Pons (tissue), 1 donor: ENCODE measurements around the gene TENM4.

ENCODE experiments used
- DNase-seq: peaks from one replicate; pipeline ENCODE4 v3.0.0-alpha.2; 2016; ENCODE audit warnings: low spot score

Gene TENM4

DNA sequence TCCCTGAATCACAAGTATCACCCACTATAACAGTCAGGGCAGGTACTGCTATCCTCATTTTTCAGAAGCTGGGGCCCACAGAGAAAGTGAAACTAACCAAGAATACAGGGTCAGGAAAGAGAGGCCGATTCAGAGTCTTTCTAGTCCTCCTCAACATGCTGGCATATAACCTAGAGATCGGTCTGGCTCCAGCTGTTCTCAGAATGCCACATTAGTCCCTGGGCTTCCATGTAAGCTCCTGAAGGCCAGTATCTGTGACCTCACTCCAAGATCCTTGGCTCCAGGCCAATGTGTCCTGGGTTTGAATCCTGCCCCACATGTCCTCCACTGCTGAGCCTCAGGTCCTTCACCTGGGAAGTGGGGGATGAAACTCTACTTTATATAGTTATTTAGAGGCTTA lies 50.4 kb downstream of the TENM4 start:
- no peak for DNase-seq

DNA sequence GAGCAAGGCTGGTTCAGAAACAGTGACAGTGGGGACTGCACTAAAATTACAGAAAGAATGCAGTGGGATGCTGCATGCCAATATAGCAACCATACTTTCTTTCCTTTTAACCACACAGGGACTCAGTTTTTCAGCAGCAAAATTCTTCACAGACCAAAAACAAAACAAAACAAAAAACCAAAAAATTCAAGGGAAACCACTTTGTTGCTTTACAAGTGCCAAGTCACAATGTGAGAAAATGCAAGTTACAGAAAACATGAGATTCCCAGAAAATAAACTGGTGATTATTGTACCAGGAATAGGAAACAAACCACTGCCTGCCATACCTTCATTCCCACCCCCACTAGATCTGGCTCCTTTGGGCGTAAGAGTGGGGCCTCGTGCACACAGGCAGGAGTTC lies 52.6 kb downstream of the TENM4 start:
- DNase-seq, result no peak

DNA sequence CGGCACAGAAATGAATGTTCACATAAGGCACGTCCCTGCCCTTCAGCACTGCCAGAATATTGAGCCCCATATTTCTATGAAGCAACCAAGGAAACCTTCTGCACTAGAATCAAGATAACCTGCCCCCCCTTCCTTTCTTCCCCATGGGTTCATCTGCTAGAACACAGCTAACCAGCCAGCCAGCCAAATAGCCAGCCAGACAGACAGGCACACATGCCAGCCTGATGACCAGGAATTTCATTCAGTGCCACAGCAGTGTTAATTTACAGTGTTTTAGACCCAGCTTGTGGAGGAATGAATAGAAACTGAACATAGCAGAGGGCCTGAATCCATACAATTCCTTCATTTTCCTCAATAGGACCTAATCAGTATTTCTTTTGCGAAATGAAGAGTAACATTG lies 57.0 kb downstream of the TENM4 start:
- DNase-seq, result no peak

DNA sequence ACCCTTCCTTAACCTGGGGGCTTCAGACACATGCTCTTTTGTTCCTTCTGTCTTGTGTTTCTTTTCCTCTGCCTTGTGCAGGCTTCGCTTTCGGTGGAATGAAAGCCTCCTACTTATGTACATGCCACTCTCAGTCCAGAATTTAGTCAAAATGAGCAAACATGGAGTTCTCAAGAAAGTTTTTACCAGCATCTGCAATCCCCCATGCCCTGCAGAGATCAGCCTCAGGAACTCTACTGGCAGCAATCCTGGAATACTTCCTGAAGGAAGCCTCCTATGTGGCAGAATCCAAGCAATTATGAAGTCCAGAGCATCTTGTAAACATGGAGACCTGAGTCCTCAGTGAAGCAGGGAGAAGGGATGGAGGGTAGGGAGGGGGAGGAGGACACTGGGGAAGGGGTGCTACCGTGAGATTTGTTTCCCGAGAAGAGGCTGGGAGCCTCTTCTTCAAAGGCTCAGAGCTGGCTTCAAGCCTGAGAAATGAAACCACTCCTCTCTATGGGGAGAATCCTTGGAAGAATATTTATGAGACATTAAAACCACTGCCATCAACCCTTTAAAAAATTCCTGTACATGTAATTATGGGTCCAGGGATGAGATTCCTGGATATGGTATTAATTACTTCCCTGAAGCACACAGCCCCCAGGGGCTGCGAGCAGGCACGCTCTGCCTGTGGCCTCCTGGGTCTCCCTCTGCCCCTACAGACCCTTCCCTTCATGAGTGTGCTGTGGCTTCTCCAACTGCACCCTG lies 58.4 kb downstream of the TENM4 start:
- no peak for DNase-seq

DNA sequence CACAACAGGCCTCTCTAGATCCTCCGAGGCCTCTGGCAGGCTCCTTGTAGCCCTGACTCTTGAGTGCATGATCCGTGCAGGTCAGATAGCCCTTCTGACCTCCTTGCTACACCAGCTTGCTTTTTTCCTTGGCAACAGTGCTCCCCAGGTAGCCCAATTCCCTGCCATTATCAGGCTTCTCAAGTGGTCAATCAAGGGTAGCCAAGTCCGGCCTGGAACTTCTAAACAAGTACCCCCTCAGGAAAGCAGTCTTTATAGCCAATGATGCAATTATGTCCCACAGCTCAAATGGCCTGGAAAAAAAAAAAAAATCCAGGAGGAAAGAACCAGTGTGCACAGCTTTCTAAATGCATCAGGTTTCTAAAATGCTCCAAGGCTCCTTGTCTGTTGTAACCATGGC lies 59.8 kb downstream of the TENM4 start:
- DNase-seq, result no peak

DNA sequence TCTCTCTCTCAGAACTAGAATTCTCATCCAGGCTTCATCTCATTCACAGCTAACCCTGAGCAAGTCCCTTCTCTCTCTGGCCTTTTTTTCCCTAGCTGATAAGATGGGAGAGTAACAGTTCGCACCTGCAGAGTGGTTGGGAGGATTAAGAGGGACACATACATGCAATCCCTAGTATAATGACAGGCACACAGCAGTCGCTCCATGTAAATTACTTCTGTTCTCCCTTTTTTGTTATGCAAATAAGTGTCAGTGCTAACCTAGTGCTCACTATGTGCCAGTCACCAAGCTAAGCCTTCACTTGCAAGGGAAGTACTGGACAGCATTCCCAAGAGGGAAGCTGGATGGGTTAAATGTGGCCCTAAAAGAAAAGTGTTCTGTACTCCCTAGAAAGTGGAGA lies 63.4 kb downstream of the TENM4 start:
- no peak for DNase-seq

DNA sequence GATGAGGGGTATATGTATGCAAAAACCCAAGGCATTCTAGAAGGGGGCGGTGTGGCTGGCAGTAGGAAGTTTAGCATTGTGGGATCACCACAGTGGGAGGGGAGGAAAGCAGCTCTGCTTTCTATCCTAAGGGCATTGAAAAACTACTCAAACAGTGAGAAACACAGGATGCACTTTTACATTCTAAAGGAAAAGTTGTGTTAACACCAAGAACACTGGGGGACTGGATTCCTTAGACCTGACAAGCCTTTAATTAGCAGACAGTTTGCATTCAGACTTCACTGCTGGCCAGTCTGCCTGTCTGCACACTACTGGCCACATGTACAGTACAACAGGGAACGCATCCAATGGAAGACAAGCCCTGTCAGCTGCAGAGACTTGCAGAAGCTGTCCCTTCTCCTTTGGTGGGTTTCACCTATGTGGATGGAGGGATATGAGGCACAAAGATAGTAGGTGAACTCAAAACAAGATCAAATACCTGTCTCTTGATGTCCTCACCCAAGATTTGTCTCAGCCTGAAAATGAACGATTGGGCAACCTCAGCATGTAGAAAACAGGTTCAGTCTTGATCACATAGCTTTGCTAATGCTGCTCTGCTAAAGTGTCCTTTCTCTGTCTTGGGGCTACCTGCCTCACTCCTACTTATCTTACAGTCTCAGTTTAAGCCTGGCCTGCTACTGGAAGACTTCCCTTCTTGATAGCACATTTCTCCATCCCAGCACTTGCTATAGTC lies 64.8 kb downstream of the TENM4 start:
- no peak for DNase-seq

DNA sequence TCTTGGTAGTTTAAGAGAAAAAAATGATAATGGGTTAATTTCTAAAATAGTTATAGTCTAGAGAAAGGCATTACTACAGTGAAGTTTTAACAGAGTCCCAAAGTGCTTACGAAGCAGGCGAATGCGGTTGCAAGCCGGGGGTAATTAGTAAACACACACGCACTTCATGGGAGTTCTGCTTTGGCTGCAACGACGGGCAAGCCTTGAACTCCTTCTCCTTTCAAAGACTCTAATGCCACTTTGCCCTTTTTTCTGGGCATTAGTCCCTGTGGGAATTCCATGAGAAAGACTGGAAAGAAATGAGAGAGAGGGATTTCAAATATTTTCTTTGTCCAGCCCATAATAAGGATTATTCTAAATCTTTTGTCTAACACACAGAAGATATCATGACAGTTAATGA lies 66.1 kb downstream of the TENM4 start:
- peak; percentile 31 for DNase-seq

DNA sequence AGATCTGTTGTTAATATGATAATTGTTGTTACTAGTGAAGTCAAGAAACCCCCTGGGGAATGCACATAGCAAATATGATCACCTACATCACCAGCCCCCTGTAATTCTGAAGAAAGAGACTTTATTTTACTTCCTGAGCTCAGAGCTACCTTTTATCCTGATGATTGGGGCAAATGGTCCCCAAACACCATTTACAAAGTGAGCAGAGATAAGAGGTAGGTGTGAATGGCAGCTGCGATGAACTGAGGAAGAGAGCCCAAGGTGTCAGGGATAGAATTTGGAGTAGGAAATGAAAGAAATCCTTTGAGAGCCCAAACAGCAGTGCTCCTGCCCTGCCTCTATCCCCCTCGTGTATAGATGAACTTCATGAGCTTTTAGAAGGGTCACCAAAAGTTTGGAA lies 69.1 kb downstream of the TENM4 start:
- no peak for DNase-seq

DNA sequence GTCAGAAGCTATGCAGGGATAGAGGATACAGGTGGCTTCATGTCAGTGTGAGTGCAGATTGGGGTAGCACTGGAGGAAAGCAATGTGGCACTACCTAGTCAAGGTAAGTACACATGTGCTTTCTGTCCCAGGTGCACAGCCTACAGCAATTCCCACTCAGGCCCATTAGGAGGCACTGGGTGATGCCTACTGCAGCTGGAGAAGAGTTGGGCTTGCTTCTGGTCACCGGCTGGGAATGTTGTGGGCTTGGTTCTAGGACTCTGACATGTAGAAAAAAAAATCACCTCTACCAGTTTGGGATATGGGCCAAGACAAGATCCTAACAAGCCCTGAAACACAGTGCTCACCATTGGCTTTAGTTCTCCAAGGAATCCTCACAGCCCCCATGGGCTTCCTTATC lies 69.7 kb downstream of the TENM4 start:
- no peak for DNase-seq

DNA sequence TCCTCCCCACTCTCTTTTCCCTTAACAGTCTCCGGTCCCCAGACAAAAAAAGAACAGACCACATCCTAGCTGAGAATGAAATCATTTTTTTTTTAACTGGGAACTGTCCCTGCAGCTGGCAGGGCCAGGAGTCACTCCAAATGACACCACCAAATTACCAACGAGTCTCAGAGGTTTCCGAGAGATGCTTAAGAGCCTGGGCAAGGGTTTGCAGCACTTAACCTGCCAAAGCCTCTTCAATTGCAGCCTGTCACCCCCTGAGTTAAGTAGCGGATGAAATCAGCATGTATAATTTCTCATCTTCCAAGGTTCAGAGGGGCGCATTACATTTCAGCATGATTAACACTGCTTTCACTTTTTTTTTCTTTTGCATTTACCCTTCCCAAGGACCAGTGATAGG lies 71.8 kb downstream of the TENM4 start:
- no peak for DNase-seq

DNA sequence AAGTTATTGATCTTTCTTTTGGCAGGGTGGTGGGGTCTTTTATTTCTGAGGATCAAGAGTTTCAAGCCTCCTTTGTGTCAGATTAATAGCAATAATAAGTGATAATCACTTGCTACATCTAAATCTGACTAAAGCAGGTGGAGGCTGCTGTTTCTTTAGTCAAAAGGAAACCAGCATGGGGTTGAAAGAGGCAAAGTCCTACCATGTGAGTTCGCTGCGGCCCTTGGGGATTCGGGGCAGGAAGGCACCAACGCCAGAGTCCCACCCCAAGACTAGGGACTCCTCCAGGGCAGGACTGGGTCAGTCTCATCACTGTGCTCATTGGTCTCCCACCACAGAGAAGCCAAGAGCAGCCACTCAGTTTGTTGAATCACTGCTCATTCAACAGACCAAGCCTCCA lies 73.0 kb downstream of the TENM4 start:
- DNase-seq, result no peak

DNA sequence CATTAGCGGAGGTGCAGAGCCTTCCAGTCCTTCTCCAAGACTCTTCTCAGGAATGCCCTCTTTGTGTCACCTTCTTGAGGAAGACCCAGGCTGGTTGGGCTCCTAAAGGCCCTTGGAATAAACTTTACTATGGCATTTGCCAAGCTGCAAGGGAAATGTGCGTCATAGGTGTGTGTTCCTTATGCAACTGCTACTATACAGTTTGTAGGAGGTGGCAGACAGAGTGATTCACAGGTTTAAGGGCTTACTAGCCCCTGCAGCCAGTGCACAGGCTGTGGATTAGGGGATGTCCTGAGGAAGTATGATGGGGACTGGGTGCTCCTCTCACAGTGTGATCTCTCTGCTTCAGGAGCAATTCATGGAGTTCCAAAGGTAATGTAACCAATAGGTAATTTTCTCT lies 74.6 kb downstream of the TENM4 start:
- no peak for DNase-seq

DNA sequence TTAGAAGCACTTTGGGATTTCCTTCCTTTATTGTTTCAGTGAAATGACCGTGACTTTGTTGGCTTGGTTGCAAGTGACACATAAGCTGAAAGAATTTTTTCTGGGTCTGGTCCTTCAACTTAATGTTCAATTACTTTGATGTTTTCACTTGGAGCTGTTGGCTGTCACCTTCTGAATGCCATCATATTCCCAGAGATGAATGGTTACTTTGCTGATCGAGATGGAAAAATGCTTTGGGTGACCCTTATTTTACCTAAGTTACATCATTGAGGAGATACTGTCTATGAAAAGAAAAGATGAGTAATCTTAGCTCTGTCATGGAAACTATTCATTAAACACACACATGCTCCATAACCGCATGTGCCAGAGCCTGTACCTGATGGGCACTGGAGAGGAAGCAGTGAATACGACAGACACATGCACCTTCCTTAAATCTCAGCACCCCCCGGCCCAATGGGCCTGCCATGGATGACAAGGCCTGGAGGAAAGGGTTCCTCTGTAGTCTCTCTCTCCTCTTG lies 76.9 kb downstream of the TENM4 start:
- DNase-seq, result no peak

DNA sequence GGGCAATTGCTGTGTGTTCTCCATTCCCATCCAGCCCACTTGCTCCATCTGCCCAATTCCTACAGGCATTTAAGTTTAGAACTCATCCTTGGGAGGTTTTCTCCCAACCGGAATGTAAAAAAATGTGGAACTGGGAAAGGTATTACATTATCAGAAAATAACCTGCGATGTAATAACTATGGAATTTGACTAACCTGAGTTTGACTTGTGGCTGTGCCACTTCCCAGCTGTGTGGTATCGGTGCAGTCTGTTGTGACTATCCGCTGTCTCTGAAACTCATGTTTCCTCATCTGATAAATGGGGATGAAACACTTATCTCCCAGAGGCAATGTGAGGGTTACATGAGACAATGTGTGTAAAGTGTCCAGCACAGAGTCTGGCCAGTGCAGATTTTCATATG lies 77.6 kb downstream of the TENM4 start:
- no peak for DNase-seq

DNA sequence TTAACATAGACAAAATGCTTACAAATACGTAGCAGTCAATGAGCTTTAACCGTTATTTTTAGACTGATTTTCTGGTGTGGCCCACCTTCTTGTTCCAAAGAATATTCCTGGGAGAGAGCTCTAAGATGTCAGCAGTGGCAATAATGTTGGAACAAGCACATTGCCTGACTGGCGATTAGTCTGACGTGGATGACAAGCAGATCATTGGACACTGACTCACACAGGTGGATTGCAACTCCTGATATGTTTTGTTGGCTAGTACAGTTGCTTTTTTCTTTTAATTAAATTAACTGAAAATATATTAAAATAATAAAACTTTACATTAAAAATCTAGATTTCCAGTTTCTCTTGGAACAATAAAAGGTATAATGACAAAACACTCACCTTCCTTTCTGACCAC lies 78.0 kb downstream of the TENM4 start:
- no peak for DNase-seq

DNA sequence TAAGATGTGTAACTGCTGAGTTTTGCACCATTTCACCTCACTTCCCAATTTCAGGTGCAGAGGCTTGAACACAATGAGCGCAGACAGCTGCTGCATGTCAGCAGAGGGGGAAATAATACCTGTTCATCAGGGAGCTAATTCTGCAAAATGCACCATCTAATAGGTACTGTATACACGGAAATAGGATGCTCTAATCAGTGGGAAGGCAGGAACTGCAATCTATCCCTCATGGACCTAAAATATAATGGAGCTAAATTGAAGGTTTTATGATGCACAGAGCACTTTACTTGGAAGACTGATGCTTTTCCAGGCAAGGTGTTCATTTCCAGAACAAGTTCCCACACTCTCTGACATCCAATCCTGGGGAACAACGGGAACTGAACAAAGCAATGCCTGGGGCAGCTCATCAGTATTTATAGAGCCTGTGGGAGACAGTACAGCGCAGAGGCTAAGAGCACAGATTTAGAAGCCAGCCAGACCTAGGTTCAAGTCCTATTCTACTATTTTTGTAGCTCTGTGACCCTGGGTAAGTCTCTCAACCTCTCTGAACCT lies 78.5 kb downstream of the TENM4 start:
- DNase-seq, result no peak

DNA sequence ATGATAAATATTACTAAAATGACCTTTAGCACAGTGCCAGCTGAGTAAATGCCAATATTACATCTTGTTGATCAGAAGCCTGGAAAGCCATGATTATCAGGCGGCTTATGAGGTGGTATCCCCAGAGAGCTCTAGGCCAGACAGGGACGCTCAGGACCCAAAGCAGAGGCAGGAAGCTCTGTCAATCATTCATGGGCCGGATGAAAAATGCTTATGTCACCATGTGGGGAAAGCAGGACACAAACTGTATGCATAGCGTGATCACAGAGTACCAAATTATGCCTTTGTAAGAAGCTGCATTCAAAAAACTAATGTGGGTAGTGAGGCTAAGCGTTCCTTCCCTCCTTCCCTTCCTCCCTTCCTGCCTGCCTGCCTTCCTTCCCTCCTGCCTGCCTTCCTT lies 82.6 kb downstream of the TENM4 start:
- DNase-seq, result no peak

DNA sequence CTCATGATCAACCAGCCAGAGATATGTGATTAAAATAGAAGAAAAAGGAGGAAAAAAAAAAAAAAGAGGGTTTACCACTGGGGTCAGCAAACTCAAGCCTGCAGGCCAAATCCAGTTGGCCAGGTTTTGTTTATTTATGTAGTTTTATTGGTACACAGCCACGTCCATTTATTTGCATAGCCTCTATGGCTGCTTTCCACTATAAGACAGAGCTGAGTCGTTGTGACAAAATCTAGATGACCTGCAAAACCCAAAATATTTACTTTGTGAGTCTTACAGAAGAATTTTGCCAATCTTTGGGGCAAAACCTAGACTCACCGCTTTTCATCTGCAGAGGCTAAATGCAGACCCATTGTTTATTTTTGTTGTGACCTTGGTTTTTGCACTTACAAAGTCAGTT lies 87.1 kb downstream of the TENM4 start:
- DNase-seq, result no peak

DNA sequence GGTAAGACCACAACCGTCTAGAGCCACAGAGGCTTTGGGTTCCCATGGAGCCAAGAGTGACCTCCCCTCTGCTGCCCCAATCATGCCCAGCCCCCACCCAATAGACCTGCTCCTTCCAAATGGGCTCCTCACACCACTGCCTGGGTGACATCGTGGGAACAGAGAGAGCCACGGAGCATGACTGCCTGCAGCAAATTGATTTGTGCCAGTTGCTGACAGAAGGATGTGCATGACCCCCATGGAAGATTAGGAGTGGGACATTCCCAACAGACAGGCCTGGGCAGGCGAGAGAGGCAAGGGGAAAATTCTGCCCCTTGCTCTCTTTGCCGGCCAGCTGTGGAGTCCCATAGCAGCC lies 88.5 kb downstream of the TENM4 start:
- no peak for DNase-seq

DNA sequence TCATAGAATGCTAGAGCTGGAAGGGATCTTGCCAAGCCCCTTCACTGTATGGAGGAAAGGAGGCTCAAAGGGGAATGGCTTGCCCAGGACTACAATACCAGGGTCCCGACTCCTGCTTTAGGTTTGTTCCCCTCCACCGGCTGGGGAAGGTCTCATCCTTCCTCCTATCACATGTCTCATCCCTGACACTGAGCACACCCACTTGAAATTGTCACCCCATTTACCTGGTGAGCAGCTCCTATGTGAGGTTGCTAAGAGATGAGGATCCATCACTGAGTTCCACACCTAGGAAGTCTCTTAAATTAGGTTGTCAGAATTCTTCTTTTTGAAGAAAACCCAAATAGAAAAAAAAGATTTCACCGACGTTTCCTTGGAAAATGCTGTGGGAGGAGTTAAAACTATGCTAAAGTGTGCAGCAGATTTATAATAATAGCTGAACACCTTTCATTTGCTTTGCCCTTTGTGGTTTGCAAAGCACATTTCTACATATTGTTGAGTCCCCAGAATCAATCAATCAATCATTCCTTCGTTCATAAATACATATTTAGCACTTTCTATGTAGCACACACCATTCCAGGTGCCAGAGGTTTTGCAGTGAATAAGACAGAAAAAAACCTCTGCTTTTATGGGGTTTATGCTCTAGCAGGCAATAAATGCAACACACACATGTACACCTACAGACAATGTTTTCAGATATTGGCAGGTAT lies 91.7 kb downstream of the TENM4 start:
- no peak for DNase-seq

DNA sequence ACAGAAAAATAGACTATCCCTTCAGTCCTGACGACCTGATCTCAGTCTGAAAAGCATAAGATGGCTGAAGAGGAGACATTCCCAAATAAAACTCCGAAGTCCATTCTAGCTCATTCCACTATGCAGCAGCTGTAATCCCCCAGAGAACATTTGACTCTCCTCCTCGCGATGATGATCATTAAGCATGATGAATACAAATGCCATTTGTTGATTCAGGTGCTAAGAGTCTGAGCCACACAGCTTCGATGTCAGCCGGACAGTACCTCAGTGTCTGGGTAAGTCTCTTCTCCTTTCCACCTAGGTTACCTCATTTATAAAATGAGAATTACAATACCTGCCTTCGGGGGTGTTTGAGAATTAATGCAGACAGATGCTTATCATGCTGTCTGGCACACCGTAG lies 94.8 kb downstream of the TENM4 start:
- no peak for DNase-seq

DNA sequence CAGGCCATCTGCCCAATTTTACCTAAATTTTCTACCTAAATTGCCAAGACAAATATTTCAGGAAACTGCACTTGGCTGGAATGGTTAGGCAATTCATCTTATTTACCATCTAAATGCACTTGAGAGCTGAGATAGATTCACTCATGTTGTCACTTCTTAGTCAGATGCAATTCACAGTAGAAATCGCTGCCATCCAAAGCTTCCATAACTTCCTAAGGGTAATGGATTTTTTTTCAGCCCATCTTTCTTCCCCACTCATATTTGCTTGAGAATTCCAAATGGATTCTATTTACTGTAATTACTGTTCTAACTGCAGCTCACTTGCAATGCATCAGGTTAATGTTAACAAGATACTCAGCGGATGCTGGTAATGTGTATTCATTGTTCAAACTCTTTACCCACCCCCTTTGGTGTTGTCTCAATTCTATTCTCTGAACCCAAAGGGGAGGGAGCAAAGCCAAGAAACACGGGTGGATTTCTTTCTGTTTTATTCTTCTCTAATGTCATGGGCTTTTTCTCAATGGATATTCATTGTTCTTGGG lies 96.0 kb downstream of the TENM4 start:
- DNase-seq, result no peak
